HT-29 (cell line): ENCODE data around the gene ASTN2. TPM values are rescaled to one million over a fixed set of nuclear protein-coding genes. Genes with fewer than 3 reads are reported as not detected.
"Not testable (repeated sequence)": the region's sequence is repeated elsewhere in the genome, so short reads cannot be mapped to it uniquely, and the experiment has no call there.

Source experiments
- DNase-seq: peaks from one replicate; pipeline ENCODE4 v3.0.0-alpha.2; 2015; ENCODE audit warnings: low spot score
- total RNA-seq: library from RNA; depleted of rRNA; stranded (reverse); fragments of >200 nt; shearing (Covaris generic); gene quantifications from 2 replicates; pipeline ENCODE4 v1.2.3, GENCODE V29; 2014

ASTN2 gene
- total RNA-seq, 1 experiment from 2014 or later, result 4.0 TPM

- DNase-seq, result no peak
Observed at GRCh38 chr9:116706310-116707290, 708.3 kb downstream of the ASTN2 start.

DNA sequence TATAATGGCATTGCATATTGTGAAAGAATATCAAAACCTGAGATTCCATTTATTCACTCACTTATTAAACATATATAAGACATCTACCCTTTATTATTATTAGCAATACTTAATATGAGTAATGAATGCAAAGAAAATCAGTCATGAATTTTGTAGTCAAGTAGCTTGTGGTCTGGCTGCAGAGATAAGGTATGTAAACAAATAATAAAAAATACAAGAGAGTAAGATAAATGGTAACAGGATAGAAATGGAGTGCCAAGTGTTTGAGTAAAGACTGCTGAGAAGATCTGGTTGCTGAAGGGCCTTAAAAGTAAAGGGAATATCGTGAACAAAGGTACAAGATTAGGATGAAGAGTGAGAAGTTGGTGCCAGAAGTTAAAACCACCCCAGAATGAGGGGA lies 709.3 kb downstream of the ASTN2 start:
- DNase-seq, result no peak

- no peak for DNase-seq
Observed at GRCh38 chr9:116704470-116704869, 710.4 kb downstream of the ASTN2 start.

DNA sequence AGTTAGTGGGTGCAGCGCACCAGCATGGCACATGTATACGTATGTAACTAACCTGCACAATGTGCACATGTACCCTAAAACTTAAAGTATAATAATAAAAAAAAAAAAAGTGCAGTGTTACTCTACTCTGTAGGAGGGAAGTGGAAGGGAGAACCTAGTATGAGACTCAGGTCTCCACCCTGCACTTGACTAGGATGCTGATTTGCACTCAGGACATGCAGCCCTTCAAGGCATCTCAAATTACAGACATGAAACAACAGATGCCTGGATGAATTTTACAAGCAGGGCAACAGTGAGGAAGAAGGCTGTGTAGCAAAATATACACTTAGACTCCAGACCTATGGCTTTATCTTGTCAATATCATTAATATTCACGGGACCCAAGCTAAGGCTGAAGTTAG lies 711.2 kb downstream of the ASTN2 start:
- DNase-seq, result no peak

DNA sequence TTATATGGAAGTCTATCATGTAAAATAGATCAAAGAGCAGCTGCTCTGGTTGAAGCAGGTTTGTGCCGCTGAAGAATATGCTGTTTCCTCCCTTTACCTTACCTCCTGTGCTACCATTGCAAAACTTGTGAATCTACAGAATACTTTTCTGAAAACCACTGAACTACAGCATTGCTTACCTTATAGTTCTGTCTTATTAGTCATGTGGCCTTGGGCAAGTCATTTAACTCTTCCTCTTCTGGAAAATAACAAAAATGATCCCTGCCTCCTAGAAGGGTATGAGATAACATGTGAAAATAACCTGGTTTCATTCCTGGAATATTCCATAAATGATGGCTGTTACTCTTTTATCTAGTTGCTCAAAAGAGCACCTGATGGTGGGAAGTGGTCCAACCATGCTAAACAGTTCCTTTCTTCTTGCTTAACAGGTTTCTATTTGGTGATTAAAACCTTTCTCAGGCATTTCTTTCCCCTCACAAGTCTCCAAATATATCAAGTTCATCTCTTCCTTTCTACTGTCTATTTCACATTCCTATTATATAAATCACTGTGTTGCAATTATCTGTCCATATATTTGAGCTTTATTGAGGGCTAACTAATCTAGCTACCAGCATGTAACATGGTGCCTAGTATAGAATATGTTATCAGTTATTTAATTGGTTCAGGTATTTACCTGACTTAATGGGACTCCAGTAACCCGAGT lies 712.8 kb downstream of the ASTN2 start:
- no peak for DNase-seq

GRCh38 chr9:116700882-116701865 lies 713.7 kb downstream of the ASTN2 start:
- no peak for DNase-seq

DNA sequence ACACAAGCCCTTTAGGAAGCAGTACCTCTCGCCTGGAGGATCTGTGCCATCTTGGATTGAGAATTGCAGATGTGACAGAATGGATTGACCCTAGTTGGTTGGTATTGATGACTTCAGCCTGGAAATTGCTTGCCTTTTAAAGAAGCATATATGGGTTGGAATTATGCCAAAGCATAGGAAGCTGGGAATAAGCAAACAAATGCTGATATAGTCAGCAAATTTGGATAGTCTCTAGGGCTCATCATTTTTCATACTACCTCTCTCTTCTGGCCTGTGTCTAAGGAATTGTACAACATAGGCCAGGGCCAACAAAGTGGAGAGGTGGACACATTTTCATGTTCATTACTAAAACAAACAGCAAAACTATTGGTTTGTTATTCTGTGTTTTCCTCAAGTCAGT lies 714.6 kb downstream of the ASTN2 start:
- DNase-seq, result no peak

DNA sequence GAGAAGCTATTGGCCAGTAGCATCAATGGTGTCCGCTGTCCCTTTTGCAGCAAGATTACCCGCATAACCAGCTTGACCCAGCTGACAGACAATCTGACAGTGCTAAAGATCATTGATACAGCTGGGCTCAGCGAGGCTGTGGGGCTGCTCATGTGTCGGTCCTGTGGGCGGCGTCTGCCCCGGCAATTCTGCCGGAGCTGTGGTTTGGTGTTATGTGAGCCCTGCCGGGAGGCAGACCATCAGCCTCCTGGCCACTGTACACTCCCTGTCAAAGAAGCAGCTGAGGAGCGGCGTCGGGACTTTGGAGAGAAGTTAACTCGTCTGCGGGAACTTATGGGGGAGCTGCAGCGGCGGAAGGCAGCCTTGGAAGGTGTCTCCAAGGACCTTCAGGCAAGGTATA lies 717.0 kb downstream of the ASTN2 start:
- DNase-seq, result no peak

DNA sequence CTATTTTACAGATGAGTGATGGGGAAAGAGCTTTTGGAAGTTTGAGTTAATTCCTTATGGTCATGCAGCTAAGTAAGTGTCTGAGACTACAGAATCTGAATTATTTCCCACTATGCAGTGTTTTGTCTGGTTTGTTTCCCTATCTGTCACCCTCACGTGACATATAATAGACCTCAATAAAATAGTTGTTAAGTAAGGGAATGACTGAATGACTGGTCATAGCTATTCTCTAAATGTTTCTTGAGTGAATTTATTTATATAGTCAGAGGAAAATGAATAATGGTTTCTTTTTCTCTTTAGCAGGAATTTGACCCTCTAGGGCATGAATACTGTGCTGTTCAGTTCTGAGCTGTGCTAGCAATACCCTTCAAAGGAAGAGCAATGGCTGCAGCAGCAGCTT lies 717.5 kb downstream of the ASTN2 start:
- no peak for DNase-seq

DNA sequence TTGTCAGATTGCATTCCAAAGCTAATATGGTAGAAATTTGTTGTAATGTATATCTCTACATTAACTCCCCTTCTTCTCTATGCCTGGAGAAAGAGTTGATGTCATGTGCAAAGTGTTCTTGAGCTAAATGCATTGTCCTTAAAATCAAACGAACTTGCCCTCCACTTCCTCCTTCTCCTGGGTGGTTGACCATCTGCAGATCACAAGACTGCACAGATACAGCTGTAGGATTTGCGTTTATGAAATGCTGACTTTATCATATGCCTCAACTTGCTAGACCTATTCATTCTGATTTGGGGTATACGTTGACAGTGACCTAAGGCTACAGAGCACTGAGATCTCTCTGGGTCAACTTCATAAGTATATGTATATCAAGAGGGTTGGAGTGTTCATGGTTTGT lies 719.4 kb downstream of the ASTN2 start:
- no peak for DNase-seq

GRCh38 chr9:116694785-116695291 lies 720.0 kb downstream of the ASTN2 start:
- DNase-seq, result no peak

DNA sequence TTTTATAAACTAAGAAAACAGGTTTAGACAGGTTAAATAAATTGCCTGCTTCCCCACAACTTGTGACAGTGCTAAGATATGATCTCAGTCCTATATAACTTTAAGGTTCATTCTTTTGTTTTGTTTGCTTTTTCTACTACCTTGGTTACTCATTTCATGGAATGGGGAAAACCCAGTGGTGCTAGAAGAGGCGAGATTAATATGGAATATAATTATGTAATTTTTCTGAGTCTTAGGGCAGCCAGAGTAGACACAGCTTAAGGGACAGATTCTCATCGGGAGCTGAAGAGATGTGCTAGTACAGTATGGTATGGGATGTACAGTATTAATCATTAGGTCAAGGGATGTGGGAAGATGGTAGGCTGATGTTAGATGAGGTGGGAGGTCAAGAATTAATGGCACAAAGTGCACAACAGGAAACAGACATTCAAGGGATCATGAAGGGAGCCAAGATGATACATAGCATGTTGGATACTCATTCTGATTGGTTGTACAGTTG lies 721.6 kb downstream of the ASTN2 start:
- peak; percentile 36 for DNase-seq

DNA sequence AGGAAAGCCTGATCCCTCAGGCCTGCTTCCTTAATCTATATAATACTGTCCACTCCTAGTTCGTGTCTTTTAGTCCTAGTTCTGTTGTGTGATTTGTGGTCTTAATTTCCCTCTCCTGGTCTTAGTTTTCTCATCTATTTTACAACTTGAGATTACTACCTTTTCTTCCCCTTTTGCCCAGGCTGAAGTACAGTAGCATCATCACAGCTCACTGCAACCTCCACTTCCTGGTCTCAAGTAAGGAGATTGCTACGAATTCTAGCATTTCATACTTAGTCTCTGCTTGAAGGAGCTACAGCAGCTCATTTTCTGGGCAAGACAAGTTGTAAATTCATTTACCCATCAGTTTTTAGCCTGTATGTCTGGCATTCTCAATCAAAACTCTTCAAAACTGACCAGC lies 722.2 kb downstream of the ASTN2 start:
- no peak for DNase-seq

GRCh38 chr9:116691607-116692006 lies 723.2 kb downstream of the ASTN2 start:
- DNase-seq, result no peak

- DNase-seq, result not testable (repeated sequence)
Observed at GRCh38 chr9:116690805-116691204, 724.1 kb downstream of the ASTN2 start.

- no peak for DNase-seq
Observed at GRCh38 chr9:116689486-116690032, 725.3 kb downstream of the ASTN2 start.

- no peak for DNase-seq
Observed at GRCh38 chr9:116688806-116689485, 725.9 kb downstream of the ASTN2 start.

GRCh38 chr9:116687754-116688135 lies 727.1 kb downstream of the ASTN2 start:
- peak; percentile 24 for DNase-seq

- DNase-seq, result peak; percentile 82
Observed at GRCh38 chr9:116687074-116687753, 727.6 kb downstream of the ASTN2 start, which contains the start of gene TRIM32. Gene TRIM32, plus strand, starts transcription at chr9:116687305. Its CDS starts 10,438 bp downstream, at chr9:116697743.

GRCh38 chr9:116686693-116687073 lies 728.2 kb downstream of the ASTN2 start:
- DNase-seq, result no peak
